ENCODE results near the gene NACC1.

DNA sequence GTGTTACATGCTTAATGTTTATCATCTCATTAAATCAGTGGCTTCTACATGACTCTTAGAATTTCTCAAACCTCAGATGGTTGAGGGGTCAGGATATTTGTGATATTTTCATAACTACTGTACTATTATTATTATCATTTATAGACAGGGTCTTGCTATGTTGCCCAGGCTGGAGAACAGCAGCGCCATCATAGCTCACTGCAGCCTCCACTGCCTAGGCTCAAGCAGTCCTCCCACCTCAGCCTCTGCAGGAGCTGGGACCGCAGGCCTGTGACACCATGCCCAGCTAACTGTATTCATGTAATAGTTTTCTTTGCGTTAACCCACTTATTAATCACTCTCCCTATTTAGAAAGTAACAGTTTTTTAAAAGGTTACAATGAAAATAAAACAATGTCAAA is 41.6 kb downstream of the NACC1 start:
- TF ChIP-seq, protein P1, sequence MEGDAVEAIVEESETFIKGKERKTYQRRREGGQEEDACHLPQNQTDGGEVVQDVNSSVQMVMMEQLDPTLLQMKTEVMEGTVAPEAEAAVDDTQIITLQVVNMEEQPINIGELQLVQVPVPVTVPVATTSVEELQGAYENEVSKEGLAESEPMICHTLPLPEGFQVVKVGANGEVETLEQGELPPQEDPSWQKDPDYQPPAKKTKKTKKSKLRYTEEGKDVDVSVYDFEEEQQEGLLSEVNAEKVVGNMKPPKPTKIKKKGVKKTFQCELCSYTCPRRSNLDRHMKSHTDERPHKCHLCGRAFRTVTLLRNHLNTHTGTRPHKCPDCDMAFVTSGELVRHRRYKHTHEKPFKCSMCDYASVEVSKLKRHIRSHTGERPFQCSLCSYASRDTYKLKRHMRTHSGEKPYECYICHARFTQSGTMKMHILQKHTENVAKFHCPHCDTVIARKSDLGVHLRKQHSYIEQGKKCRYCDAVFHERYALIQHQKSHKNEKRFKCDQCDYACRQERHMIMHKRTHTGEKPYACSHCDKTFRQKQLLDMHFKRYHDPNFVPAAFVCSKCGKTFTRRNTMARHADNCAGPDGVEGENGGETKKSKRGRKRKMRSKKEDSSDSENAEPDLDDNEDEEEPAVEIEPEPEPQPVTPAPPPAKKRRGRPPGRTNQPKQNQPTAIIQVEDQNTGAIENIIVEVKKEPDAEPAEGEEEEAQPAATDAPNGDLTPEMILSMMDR (IDR thresholded peaks at IDR 0.05) = no peak
- no peak for TF ChIP-seq POLR2AphosphoS5 (IDR thresholded peaks at IDR 0.05; ENCODE audit: insufficient read depth in 1 of 2, low read depth in 1 of 2)

Data from vagina (tissue), 2 donors.